Parathyroid adenoma (tissue), 2 donors: Measurements from ENCODE around the gene PTGFR.

Source experiments
- H2AFZ ChIP-seq: fragments of 300-600 bp; sonication (generic); one replicate; pipeline ENCODE4 v1.7.0; 2017; ENCODE audit warnings: antibody characterized with exemption, mild to moderate bottlenecking
- H3K27ac ChIP-seq: fragments of 300-600 bp; sonication (generic); one replicate; pipeline ENCODE4 v1.7.0; 2017
- H3K27me3 ChIP-seq: fragments of 300-600 bp; sonication (generic); one replicate; pipeline ENCODE4 v1.7.0; 2017; ENCODE audit warnings: low read length; ENCODE audit not compliant: control insufficient read depth, insufficient read depth
- H3K36me3 ChIP-seq: fragments of 300-600 bp; sonication (generic); one replicate; pipeline ENCODE4 v1.7.0; 2017; ENCODE audit warnings: low read length; ENCODE audit not compliant: control insufficient read depth, insufficient read depth
- H3K4me1 ChIP-seq: fragments of 300-600 bp; sonication (generic); one replicate; pipeline ENCODE4 v1.7.0; 2017; ENCODE audit warnings: control low read depth
- H3K4me2 ChIP-seq: fragments of 300-600 bp; sonication (generic); one replicate; pipeline ENCODE4 v1.7.0; 2017; ENCODE audit warnings: low read length
- H3K4me3 ChIP-seq: fragments of 300-600 bp; sonication (generic); one replicate; pipeline ENCODE4 v1.7.0; 2017; ENCODE audit warnings: low read depth, low read length
- H3K79me2 ChIP-seq: fragments of 300-600 bp; sonication (generic); one replicate; pipeline ENCODE4 v1.7.0; 2017; ENCODE audit warnings: control low read depth
- H3K9ac ChIP-seq: fragments of 300-600 bp; sonication (generic); one replicate; pipeline ENCODE4 v1.7.0; 2017; ENCODE audit warnings: mild to moderate bottlenecking
- H3K9me3 ChIP-seq: fragments of 300-600 bp; sonication (generic); one replicate; pipeline ENCODE4 v1.7.0; 2017; ENCODE audit warnings: low read length; ENCODE audit not compliant: control insufficient read depth
- TF ChIP-seq, protein P1 (sequence below): fragments of 300-600 bp; sonication (generic); IDR thresholded peaks from one replicate; pipeline ENCODE4 v1.7.0; 2017; ENCODE audit warnings: antibody characterized with exemption, mild to moderate bottlenecking
- donor health status: primary hyperparathyroidism.

PTGFR gene

DNA sequence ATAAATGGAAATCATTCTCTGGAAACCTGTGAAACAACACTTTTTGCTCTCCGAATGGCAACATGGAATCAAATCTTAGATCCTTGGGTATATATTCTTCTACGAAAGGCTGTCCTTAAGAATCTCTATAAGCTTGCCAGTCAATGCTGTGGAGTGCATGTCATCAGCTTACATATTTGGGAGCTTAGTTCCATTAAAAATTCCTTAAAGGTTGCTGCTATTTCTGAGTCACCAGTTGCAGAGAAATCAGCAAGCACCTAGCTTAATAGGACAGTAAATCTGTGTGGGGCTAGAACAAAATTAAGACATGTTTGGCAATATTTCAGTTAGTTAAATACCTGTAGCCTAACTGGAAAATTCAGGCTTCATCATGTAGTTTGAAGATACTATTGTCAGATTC lies 45.7 kb downstream of the PTGFR start:
- Histone ChIP-seq H3K36me3 (no peaks in the 10 kb centered on the region), H3K4me3 (no peak overlapping the region), H2AFZ (no peak overlapping the region), H3K4me2 (no peak overlapping the region), H3K27ac (no peak overlapping the region), H3K27me3 (no peaks in the 10 kb centered on the region), H3K79me2 (no peaks in the 10 kb centered on the region), H3K9me3 (no peaks in the 10 kb centered on the region), H3K9ac (no peak overlapping the region), H3K4me1 (no peaks in the 10 kb centered on the region)
- TF ChIP-seq, protein P1, sequence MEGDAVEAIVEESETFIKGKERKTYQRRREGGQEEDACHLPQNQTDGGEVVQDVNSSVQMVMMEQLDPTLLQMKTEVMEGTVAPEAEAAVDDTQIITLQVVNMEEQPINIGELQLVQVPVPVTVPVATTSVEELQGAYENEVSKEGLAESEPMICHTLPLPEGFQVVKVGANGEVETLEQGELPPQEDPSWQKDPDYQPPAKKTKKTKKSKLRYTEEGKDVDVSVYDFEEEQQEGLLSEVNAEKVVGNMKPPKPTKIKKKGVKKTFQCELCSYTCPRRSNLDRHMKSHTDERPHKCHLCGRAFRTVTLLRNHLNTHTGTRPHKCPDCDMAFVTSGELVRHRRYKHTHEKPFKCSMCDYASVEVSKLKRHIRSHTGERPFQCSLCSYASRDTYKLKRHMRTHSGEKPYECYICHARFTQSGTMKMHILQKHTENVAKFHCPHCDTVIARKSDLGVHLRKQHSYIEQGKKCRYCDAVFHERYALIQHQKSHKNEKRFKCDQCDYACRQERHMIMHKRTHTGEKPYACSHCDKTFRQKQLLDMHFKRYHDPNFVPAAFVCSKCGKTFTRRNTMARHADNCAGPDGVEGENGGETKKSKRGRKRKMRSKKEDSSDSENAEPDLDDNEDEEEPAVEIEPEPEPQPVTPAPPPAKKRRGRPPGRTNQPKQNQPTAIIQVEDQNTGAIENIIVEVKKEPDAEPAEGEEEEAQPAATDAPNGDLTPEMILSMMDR: no peak

DNA sequence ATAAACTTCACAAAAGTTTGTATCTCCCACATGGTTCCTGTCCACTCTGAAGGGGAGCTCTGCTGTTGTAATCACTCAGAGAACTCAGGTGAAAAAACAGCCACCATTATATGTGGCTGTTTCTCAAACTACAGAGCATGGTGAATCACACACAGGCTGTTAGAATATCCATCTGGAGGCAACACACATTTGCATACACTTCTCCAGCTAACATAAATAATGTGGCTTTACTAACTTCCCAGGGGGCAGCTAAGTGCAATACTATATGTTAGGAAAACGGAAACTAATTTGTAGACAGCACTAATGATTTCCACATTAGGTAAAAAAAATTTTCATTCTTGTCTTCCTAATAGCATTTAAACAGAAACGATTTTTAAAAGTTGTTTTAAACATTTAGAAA lies 49.3 kb downstream of the PTGFR start:
- Histone ChIP-seq H3K36me3 (no peaks in the 10 kb centered on the region), H3K4me1 (no peaks in the 10 kb centered on the region), H3K4me2 (no peak overlapping the region), H3K9ac (no peak overlapping the region), H3K9me3 (no peaks in the 10 kb centered on the region), H3K27me3 (no peaks in the 10 kb centered on the region), H3K4me3 (no peak overlapping the region), H2AFZ (no peak overlapping the region), H3K27ac (no peak overlapping the region), H3K79me2 (no peaks in the 10 kb centered on the region)
- TF ChIP-seq, protein P1: no peak

DNA sequence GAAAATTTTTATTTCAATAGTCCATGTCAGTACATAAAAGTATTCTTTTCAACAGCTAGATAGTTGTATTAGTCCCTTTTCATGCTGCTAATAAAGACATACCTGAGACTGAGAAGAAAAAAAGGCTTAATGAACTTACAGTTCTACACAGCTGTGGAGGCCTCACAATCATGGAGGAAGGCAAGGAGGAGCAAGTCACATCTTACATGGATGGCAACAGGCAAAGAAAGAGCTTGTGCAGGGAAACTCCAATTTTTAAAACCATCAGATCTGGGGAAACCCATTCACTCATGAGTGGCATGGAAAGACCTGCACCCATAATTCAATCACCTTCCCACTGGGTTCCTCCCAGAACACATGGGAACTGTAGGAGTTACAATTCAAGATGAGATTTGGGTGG lies 50.7 kb downstream of the PTGFR start:
- no peaks in the 10 kb centered on the region for H3K27me3 ChIP-seq
- no peaks in the 10 kb centered on the region for H3K36me3 ChIP-seq
- H3K9ac ChIP-seq: no peak overlapping the region
- no peak overlapping the region for H3K4me3 ChIP-seq
- H2AFZ ChIP-seq: no peak overlapping the region
- no peak overlapping the region for H3K27ac ChIP-seq
- H3K9me3 ChIP-seq: no peaks in the 10 kb centered on the region
- no peak overlapping the region for H3K4me2 ChIP-seq
- TF ChIP-seq, protein P1: no peak
- H3K4me1 ChIP-seq: no peaks in the 10 kb centered on the region
- no peaks in the 10 kb centered on the region for H3K79me2 ChIP-seq

DNA sequence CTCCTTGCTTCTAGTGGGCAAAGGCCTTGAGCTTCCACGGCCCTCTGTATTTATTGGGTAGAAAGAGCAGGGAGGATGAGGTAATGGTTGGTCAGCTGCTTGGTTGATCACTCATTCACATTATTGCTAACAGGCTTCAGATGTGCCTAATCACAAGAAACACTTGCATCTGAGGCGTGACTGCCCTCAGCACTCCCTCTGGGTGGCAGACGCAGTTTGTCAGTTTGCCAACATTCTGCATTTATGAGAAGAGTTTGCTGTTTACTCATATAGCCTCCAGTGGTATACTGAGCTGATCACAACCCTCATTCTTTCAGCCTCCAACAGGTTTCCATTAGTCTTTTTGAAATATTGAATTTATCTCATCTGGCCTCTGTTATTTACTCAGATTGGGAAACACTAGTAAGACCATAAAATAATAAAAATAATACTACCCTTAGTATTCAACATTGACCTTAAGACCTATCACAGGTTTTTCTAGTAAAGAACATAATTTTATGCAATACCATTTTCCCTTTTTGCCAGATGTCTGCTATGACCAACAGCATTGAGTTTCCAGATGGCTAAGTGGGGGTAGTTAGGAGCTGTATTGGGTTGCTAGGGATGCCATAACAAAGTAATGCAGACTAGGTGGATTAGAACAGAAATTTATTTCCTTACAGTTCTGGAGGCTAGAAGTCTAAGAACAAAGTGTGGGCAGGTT lies 53.3 kb downstream of the PTGFR start:
- H3K27ac ChIP-seq: no peak overlapping the region
- H3K9ac ChIP-seq: no peak overlapping the region
- H2AFZ ChIP-seq: no peak overlapping the region
- H3K9me3 ChIP-seq: no peaks in the 10 kb centered on the region
- H3K27me3 ChIP-seq: no peaks in the 10 kb centered on the region
- no peaks in the 10 kb centered on the region for H3K4me1 ChIP-seq
- H3K4me3 ChIP-seq: no peak overlapping the region
- no peaks in the 10 kb centered on the region for H3K36me3 ChIP-seq
- H3K4me2 ChIP-seq: no peak overlapping the region
- TF ChIP-seq, protein P1: no peak
- H3K79me2 ChIP-seq: no peaks in the 10 kb centered on the region

DNA sequence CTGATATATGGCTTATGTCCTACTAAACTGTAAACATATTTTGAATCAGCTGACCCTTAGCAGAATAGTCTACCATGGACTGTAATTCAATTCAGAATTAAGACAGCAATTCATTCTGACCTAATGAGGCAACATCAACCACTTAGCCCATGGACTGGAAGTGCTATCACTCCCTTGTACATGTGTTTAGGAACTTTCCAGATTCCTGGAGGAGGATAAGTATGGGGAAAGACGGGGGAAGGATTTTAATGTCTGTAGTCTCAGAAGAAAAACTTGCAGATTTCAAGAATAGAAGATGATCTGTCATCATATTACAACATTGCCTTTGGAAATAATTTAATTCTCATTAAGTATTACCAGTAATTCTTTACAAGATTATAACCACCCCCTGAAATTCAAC lies 56.3 kb downstream of the PTGFR start:
- Histone ChIP-seq H3K9me3 (no peaks in the 10 kb centered on the region), H2AFZ (no peak overlapping the region), H3K9ac (no peak overlapping the region), H3K4me2 (no peak overlapping the region), H3K79me2 (no peaks in the 10 kb centered on the region), H3K4me3 (no peak overlapping the region), H3K27ac (no peak overlapping the region), H3K27me3 (no peaks in the 10 kb centered on the region), H3K36me3 (no peaks in the 10 kb centered on the region), H3K4me1 (no peaks in the 10 kb centered on the region)
- TF ChIP-seq, protein P1: no peak
